ENCODE data around the gene MSH3.

MSH3 gene

DNA sequence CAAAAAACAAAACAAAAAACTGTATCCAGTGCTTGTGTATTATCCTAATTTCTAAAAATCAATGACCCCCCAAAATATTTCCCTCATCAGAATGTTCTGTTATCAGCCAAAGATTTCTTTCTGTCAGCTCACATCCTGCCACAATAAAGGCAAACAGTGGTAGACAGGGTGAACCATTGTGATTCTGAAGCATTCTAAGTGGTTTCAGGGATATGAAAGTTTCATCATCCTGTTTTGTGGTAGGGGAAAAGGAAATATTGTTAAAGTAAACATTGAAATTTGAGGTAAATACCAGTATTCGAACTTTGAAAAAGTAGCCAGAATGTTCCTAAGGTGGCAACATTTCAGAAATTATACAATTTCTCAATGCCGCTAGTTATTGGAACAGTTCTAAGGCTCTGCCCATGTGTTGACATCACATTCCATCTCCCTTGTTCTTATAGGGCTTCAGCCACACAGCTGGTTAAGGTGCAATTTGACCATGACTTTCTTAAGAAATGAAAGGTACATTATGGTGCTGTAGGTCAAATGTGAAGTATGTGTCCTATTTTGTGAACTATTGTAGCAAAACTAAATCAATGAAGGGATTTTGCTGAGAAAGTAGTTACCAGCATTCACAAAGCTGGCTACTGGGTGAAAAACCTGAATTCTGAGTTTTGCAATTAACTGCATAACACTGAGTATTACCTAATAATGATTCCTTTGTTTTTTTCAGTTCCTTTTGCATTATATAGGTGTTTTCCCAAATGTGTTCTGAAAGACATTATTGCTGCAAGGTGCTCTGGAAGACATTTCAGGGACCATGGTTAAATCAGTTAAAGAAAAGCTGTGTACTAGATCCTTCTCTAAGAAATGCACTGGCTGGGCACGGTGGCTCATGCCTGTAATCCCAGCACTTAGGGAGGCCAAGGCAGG lies 198.1 kb downstream of the MSH3 start:
- H3K9me2 ChIP-seq (replicated peaks; ENCODE audit: low read depth, low read length): no peaks in the 10 kb centered on the region
- no peaks in the 10 kb centered on the region for H3F3A ChIP-seq (ENCODE audit: low read depth)
- no peak overlapping the region for H3K4me2 ChIP-seq (ENCODE audit: low read depth, low read length, poor library complexity, severe bottlenecking)
- TF ChIP-seq, protein P1, sequence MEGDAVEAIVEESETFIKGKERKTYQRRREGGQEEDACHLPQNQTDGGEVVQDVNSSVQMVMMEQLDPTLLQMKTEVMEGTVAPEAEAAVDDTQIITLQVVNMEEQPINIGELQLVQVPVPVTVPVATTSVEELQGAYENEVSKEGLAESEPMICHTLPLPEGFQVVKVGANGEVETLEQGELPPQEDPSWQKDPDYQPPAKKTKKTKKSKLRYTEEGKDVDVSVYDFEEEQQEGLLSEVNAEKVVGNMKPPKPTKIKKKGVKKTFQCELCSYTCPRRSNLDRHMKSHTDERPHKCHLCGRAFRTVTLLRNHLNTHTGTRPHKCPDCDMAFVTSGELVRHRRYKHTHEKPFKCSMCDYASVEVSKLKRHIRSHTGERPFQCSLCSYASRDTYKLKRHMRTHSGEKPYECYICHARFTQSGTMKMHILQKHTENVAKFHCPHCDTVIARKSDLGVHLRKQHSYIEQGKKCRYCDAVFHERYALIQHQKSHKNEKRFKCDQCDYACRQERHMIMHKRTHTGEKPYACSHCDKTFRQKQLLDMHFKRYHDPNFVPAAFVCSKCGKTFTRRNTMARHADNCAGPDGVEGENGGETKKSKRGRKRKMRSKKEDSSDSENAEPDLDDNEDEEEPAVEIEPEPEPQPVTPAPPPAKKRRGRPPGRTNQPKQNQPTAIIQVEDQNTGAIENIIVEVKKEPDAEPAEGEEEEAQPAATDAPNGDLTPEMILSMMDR (conservative IDR thresholded peaks at IDR 0.05; ENCODE audit: low read length): no peak
- no peak for TF ChIP-seq EZH2phosphoT487 (IDR thresholded peaks at IDR 0.05; ENCODE audit: borderline replicate concordance)
- no peaks in the 10 kb centered on the region for H3K27me3 ChIP-seq (ENCODE audit: insufficient read depth, low read length, poor library complexity, severe bottlenecking)
- H2AFZ ChIP-seq (ENCODE audit: low read length): no peak overlapping the region
- H3K4me3 ChIP-seq (ENCODE audit: low read length, poor library complexity, severe bottlenecking): no peak overlapping the region
- H3K79me2 ChIP-seq (ENCODE audit: insufficient read depth, low read length): no peaks in the 10 kb centered on the region
- H4K20me1 ChIP-seq (ENCODE audit: insufficient read depth, low read length, poor library complexity, severe bottlenecking): no peaks in the 10 kb centered on the region
- H3K9me3 ChIP-seq (ENCODE audit: insufficient read depth, low read depth, low read length): peaks cover 14% of the 10 kb centered on the region; the same call in 1 of the 2 replicates
- H3K36me3 ChIP-seq (ENCODE audit: insufficient read depth, low read length): peaks cover 59% of the 10 kb centered on the region
- H3K9ac ChIP-seq (ENCODE audit: low read depth, low read length, poor library complexity, severe bottlenecking): no peak overlapping the region
- no peaks in the 10 kb centered on the region for H3K4me1 ChIP-seq (ENCODE audit: insufficient read depth, low read length, poor library complexity, severe bottlenecking)

DNA sequence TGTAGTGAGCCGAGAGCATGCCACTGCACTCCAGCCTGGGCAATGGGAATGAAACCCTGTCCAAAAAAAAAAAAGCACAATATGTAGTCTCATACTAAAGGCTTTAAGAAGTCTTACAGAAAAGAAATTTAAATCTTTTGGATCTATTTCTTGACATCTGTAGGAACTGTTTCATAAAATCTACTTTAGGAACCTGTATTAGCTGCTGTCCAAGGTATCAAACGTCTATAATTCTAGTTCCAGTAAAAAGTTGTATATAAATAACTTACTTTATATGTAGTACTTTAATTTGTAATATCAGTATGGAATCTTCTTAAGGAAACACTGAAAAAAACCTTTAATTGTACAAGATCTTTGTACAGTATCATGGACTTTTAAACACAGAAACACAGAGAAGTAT lies 199.0 kb downstream of the MSH3 start:
- H3K9me2 ChIP-seq (replicated peaks; ENCODE audit: low read depth, low read length): no peaks in the 10 kb centered on the region
- no peak overlapping the region for H3K4me3 ChIP-seq (ENCODE audit: low read length, poor library complexity, severe bottlenecking)
- H3K4me1 ChIP-seq (ENCODE audit: insufficient read depth, low read length, poor library complexity, severe bottlenecking): no peaks in the 10 kb centered on the region
- H3F3A ChIP-seq (ENCODE audit: low read depth): no peaks in the 10 kb centered on the region
- H4K20me1 ChIP-seq (ENCODE audit: insufficient read depth, low read length, poor library complexity, severe bottlenecking): no peaks in the 10 kb centered on the region
- H3K9me3 ChIP-seq (ENCODE audit: insufficient read depth, low read depth, low read length): peaks cover 14% of the 10 kb centered on the region; the same call in 1 of the 2 replicates
- no peak overlapping the region for H2AFZ ChIP-seq (ENCODE audit: low read length)
- H3K4me2 ChIP-seq (ENCODE audit: low read depth, low read length, poor library complexity, severe bottlenecking): no peak overlapping the region
- no peaks in the 10 kb centered on the region for H3K27me3 ChIP-seq (ENCODE audit: insufficient read depth, low read length, poor library complexity, severe bottlenecking)
- no peak for TF ChIP-seq EZH2phosphoT487 (IDR thresholded peaks at IDR 0.05; ENCODE audit: borderline replicate concordance)
- TF ChIP-seq, protein P1 (conservative IDR thresholded peaks at IDR 0.05; ENCODE audit: low read length): no peak
- no peak overlapping the region for H3K9ac ChIP-seq (ENCODE audit: low read depth, low read length, poor library complexity, severe bottlenecking)
- no peaks in the 10 kb centered on the region for H3K79me2 ChIP-seq (ENCODE audit: insufficient read depth, low read length)
- H3K36me3 ChIP-seq (ENCODE audit: insufficient read depth, low read length): peaks cover 53% of the 10 kb centered on the region

DNA sequence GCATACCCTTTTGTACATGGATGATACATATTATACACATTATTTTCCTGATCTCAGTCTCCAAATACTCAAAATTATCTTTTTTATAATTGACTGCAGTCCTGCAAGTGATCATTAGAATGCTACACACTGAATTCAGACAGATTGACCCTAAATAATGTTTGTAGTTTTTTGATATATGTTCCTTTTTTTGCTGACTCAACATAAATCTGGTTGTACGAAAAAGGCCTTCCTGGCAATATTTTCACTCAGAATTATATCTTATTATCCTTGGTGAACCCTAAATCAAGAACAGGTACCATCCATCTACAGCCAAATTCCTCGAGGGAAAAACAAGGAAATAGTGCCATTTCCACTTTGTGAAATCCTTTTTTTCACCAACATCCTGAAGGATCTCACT lies 200.1 kb downstream of the MSH3 start:
- H4K20me1 ChIP-seq (ENCODE audit: insufficient read depth, low read length, poor library complexity, severe bottlenecking): no peaks in the 10 kb centered on the region
- TF ChIP-seq, protein P1 (conservative IDR thresholded peaks at IDR 0.05; ENCODE audit: low read length): no peak
- no peak for TF ChIP-seq EZH2phosphoT487 (IDR thresholded peaks at IDR 0.05; ENCODE audit: borderline replicate concordance)
- no peak overlapping the region for H3K4me3 ChIP-seq (ENCODE audit: low read length, poor library complexity, severe bottlenecking)
- no peaks in the 10 kb centered on the region for H3K9me2 ChIP-seq (replicated peaks; ENCODE audit: low read depth, low read length)
- H3K4me2 ChIP-seq (ENCODE audit: low read depth, low read length, poor library complexity, severe bottlenecking): no peak overlapping the region
- H3K36me3 ChIP-seq (ENCODE audit: insufficient read depth, low read length): peaks cover 41% of the 10 kb centered on the region
- no peaks in the 10 kb centered on the region for H3K79me2 ChIP-seq (ENCODE audit: insufficient read depth, low read length)
- H3K27me3 ChIP-seq (ENCODE audit: insufficient read depth, low read length, poor library complexity, severe bottlenecking): no peaks in the 10 kb centered on the region
- H3K9me3 ChIP-seq (ENCODE audit: insufficient read depth, low read depth, low read length): peaks cover 11% of the 10 kb centered on the region; the same call in 1 of the 2 replicates
- H3K9ac ChIP-seq (ENCODE audit: low read depth, low read length, poor library complexity, severe bottlenecking): no peak overlapping the region
- H3F3A ChIP-seq (ENCODE audit: low read depth): no peaks in the 10 kb centered on the region
- H2AFZ ChIP-seq (ENCODE audit: low read length): no peak overlapping the region
- no peaks in the 10 kb centered on the region for H3K4me1 ChIP-seq (ENCODE audit: insufficient read depth, low read length, poor library complexity, severe bottlenecking)

All from Loucy (cell line).